ENCODE data around the gene IRX4.
"Not testable (repeated sequence)": the region's sequence is repeated elsewhere in the genome, so short reads cannot be mapped to it uniquely, and the experiment has no call there.

Gene IRX4

GRCh38 chr5:1876660-1877064 lies 6.1 kb downstream of the IRX4 start:
- DNase-seq = no peak

- no peak for DNase-seq
These were observed 6.7 kb downstream of the IRX4 start for GRCh38 chr5:1875843-1876659.

GRCh38 chr5:1875281-1875842 lies 7.4 kb downstream of the IRX4 start:
- DNase-seq = no peak

- no peak for DNase-seq
These were observed 7.9 kb downstream of the IRX4 start for GRCh38 chr5:1874771-1875220.

GRCh38 chr5:1874348-1874747 lies 8.4 kb downstream of the IRX4 start:
- DNase-seq = no peak

- no peak for DNase-seq
These were observed 9.3 kb downstream of the IRX4 start for GRCh38 chr5:1873243-1873959.

- DNase-seq = no peak
These were observed 11.3 kb downstream of the IRX4 start for GRCh38 chr5:1871441-1871840.

- DNase-seq = not testable (repeated sequence)
These were observed 12.1 kb downstream of the IRX4 start for GRCh38 chr5:1870435-1871272.

GRCh38 chr5:1868886-1869475 lies 13.7 kb downstream of the IRX4 start:
- no peak for DNase-seq

GRCh38 chr5:1867815-1868143 lies 14.9 kb downstream of the IRX4 start:
- DNase-seq = no peak

- DNase-seq = no peak
These were observed 15.5 kb downstream of the IRX4 start for GRCh38 chr5:1867114-1867814.

GRCh38 chr5:1865948-1866347 lies 16.8 kb downstream of the IRX4 start:
- no peak for DNase-seq

GRCh38 chr5:1865486-1865885 lies 17.2 kb downstream of the IRX4 start:
- no peak for DNase-seq

- no peak for DNase-seq
These were observed 17.8 kb downstream of the IRX4 start for GRCh38 chr5:1864896-1865440.

- no peak for DNase-seq
These were observed 21.8 kb downstream of the IRX4 start for GRCh38 chr5:1860949-1861348.

GRCh38 chr5:1860021-1860610 lies 22.6 kb downstream of the IRX4 start:
- no peak for DNase-seq

GRCh38 chr5:1859099-1859498 lies 23.6 kb downstream of the IRX4 start:
- no peak for DNase-seq

GRCh38 chr5:1858436-1858835 lies 24.3 kb downstream of the IRX4 start:
- no peak for DNase-seq

GRCh38 chr5:1857256-1857600 lies 25.5 kb downstream of the IRX4 start:
- no peak for DNase-seq

GRCh38 chr5:1856596-1857255 lies 26.0 kb downstream of the IRX4 start:
- no peak for DNase-seq

- DNase-seq = no peak
These were observed 27.1 kb downstream of the IRX4 start for GRCh38 chr5:1855596-1855995.
